Measurements from ENCODE around the gene BMAL1. TPM values are rescaled to one million over a fixed set of nuclear protein-coding genes. Genes with fewer than 3 reads are reported as not detected.

BMAL1 gene
- total RNA-seq, 3 donors from 2014 or later (not counting 1 experiment from before 2014, with no cell fraction given): 142 to 162 (median 145) TPM

- no peak overlapping the region for H3K27ac Mint-ChIP-seq
- Histone ChIP-seq H3K4me3 (ENCODE audit: low read length) (no peak overlapping the region), H3K27me3 (ENCODE audit: control insufficient read depth, insufficient read depth, low read length) (no peaks in the 10 kb centered on the region), H3K36me3 (ENCODE audit: control insufficient read depth, insufficient read depth, low read length) (peaks cover 98% of the 10 kb centered on the region), H3K4me1 (ENCODE audit: control insufficient read depth, insufficient read depth, low read length) (no peaks in the 10 kb centered on the region), H3K27ac (ENCODE audit: low read length) (no peak overlapping the region), H3K9me3 (ENCODE audit: control insufficient read depth, insufficient read depth, low read length) (no peaks in the 10 kb centered on the region)
- peaks cover 13% of the 10 kb centered on the region for H3K36me3 Mint-ChIP-seq
- H3K9me3 Mint-ChIP-seq: no peaks in the 10 kb centered on the region
- no peaks in the 10 kb centered on the region for H3K27me3 Mint-ChIP-seq (ENCODE audit: low read depth in 2 of 2)
- no peak overlapping the region for H3K4me3 Mint-ChIP-seq
- DNase-seq (no peak), ATAC-seq (no peak)
- peaks cover 1 to 5% of the 10 kb centered on the region in 2 donors for H3K4me1 Mint-ChIP-seq
- intact Hi-C loops (cut with micrococcal nuclease): no loop called here
- TF ChIP-seq CTCF (IDR thresholded peaks at IDR 0.05): no peak
- WGBS (ENCODE audit: insufficient coverage): 100% methylated on average over 2 of the region's 2 CpGs
These were observed 95.6 kb downstream of the BMAL1 start for GRCh38 chr11:13373216-13373615.

- Histone ChIP-seq H3K36me3 (ENCODE audit: control insufficient read depth, insufficient read depth, low read length) (peaks cover 100% of the 10 kb centered on the region), H3K27ac (ENCODE audit: low read length) (no peak overlapping the region), H3K9me3 (ENCODE audit: control insufficient read depth, insufficient read depth, low read length) (no peaks in the 10 kb centered on the region), H3K4me1 (ENCODE audit: control insufficient read depth, insufficient read depth, low read length) (no peaks in the 10 kb centered on the region), H3K27me3 (ENCODE audit: control insufficient read depth, insufficient read depth, low read length) (no peaks in the 10 kb centered on the region), H3K4me3 (ENCODE audit: low read length) (no peak overlapping the region)
- peaks cover 0 to 5% of the 10 kb centered on the region in 2 donors for H3K4me1 Mint-ChIP-seq
- TF ChIP-seq CTCF (IDR thresholded peaks at IDR 0.05): no peak
- no peaks in the 10 kb centered on the region for H3K9me3 Mint-ChIP-seq
- no peak for DNase-seq
- no peak overlapping the region for H3K4me3 Mint-ChIP-seq
- no peak for ATAC-seq
- no peaks in the 10 kb centered on the region for H3K27me3 Mint-ChIP-seq (ENCODE audit: low read depth in 2 of 2)
- H3K27ac Mint-ChIP-seq: no peak overlapping the region
- peaks cover 12% of the 10 kb centered on the region for H3K36me3 Mint-ChIP-seq
- intact Hi-C loops (cut with micrococcal nuclease): no loop called here
These were observed 98.2 kb downstream of the BMAL1 start for GRCh38 chr11:13375798-13376197.

- ATAC-seq: no peak
- no peak for DNase-seq
- H3K27ac ChIP-seq (ENCODE audit: low read length): no peak overlapping the region
- WGBS (ENCODE audit: insufficient coverage): 95% methylated on average over 5 of the region's 5 CpGs
- no peak overlapping the region for H3K4me3 ChIP-seq (ENCODE audit: low read length)
- intact Hi-C loops (cut with micrococcal nuclease): no loop called here
- H3K36me3 ChIP-seq (ENCODE audit: control insufficient read depth, insufficient read depth, low read length): peaks cover 100% of the 10 kb centered on the region
- Mint-ChIP-seq H3K27ac (no peak overlapping the region), H3K4me1 (peaks cover 5 to 6% of the 10 kb centered on the region in 2 donors), H3K36me3 (peaks cover 18% of the 10 kb centered on the region), H3K27me3 (ENCODE audit: low read depth in 2 of 2) (no peaks in the 10 kb centered on the region), H3K9me3 (no peaks in the 10 kb centered on the region), H3K4me3 (no peak overlapping the region)
- no peaks in the 10 kb centered on the region for H3K4me1 ChIP-seq (ENCODE audit: control insufficient read depth, insufficient read depth, low read length)
- TF ChIP-seq CTCF (IDR thresholded peaks at IDR 0.05): no peak
- H3K9me3 ChIP-seq (ENCODE audit: control insufficient read depth, insufficient read depth, low read length): no peaks in the 10 kb centered on the region
- H3K27me3 ChIP-seq (ENCODE audit: control insufficient read depth, insufficient read depth, low read length): no peaks in the 10 kb centered on the region
These were observed 98.8 kb downstream of the BMAL1 start for GRCh38 chr11:13376402-13376801.

- Mint-ChIP-seq H3K27me3 (ENCODE audit: low read depth in 2 of 2) (no peaks in the 10 kb centered on the region), H3K27ac (peak overlapping the region in 1 of 2 donors; percentile 48), H3K4me3 (no peak overlapping the region), H3K9me3 (no peaks in the 10 kb centered on the region), H3K4me1 (peaks cover 5 to 6% of the 10 kb centered on the region in 2 donors), H3K36me3 (peaks cover 22% of the 10 kb centered on the region)
- no peak overlapping the region for H3K4me3 ChIP-seq (ENCODE audit: low read length)
- peaks cover 100% of the 10 kb centered on the region for H3K36me3 ChIP-seq (ENCODE audit: control insufficient read depth, insufficient read depth, low read length)
- intact Hi-C loops (cut with micrococcal nuclease): no loop called here
- WGBS (ENCODE audit: insufficient coverage): 97% methylated on average over 8 of the region's 8 CpGs
- TF ChIP-seq CTCF (IDR thresholded peaks at IDR 0.05): no peak
- DNase-seq: no peak
- H3K27ac ChIP-seq (ENCODE audit: low read length): no peak overlapping the region
- H3K27me3 ChIP-seq (ENCODE audit: control insufficient read depth, insufficient read depth, low read length): no peaks in the 10 kb centered on the region
- no peaks in the 10 kb centered on the region for H3K4me1 ChIP-seq (ENCODE audit: control insufficient read depth, insufficient read depth, low read length)
- H3K9me3 ChIP-seq (ENCODE audit: control insufficient read depth, insufficient read depth, low read length): no peaks in the 10 kb centered on the region
- peak in 1 of 3 donors; percentile 17 for ATAC-seq
These were observed 99.2 kb downstream of the BMAL1 start for GRCh38 chr11:13376838-13377237.

All from natural killer cell (primary cell).